RCC 7860 (cell line): ENCODE results near the gene DSCAM.

ENCODE experiments used
- DNase-seq: peaks from one replicate; pipeline ENCODE4 v3.0.0-alpha.2; 2015; ENCODE audit warnings: low spot score
- FAIRE-seq: peaks from 2 replicates; lab custom pipeline; 2012; peaks lifted over from hg19 to GRCh38; lab: Jason Lieb, UNC

DSCAM gene

GRCh38 chr21:40625991-40626390 is 221.0 kb downstream of the DSCAM start:
- DNase-seq: no peak
- no peak for FAIRE-seq

DNA sequence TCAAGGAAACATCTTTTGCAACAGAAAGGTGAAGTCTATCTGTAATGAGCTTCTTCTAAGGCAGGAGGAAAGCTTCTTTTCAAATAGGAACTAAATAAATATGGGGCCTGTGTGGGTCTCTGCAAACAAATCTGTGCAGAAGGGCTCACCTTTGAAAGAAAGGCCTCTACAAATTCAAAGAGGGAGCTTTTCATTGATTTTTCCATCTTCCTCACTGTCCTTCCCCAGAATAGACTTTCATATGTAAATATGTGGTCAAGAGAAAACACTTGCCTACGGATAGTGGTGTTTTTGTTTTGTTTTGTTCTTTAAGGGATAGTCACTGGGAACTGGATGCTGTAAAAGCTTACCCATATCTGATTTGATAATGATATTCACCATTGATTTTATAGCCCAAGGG is 223.4 kb downstream of the DSCAM start:
- FAIRE-seq: no peak
- DNase-seq: no peak

GRCh38 chr21:40622531-40622930 is 224.4 kb downstream of the DSCAM start:
- FAIRE-seq: no peak
- DNase-seq: no peak

GRCh38 chr21:40620386-40621145 is 226.4 kb downstream of the DSCAM start:
- DNase-seq (no peak), FAIRE-seq (no peak)

DNA sequence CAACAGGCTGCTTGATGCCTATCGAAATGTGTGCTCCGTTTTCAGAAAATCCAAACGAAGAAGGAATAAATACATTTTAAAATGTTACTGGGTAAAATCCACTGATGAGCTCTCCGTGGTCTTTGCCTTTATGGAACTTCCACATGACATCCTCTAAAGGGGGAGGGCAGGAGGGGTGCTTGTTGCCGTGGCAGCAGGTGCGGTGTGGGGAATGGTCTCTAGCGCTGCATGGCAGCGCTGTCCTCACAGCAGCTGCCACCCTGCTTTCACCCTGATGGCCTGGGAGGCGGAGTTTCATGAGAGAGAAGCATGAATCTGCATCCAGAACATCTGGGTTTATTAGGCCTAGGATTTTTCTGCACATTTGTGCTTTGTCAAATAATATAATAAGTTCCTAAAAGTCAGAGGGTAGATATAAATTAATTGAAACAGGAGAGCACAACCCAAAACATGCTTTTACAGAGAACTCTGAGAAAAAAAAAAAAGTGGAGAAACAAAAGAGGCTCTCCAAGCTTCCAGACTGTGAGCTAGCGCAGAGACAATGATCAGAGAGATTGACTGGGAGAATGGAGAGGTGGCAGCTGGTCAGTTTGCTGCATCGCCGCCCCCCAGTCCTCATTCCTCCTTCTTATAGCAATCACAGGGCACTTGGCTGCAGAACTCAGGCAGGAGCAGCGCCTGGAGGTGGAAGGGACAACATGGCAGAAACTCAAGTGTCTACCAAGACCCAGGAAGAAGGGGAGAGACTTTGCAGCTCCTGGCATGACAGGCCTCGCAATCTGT is 228.6 kb downstream of the DSCAM start:
- no peak for DNase-seq
- no peak for FAIRE-seq

DNA sequence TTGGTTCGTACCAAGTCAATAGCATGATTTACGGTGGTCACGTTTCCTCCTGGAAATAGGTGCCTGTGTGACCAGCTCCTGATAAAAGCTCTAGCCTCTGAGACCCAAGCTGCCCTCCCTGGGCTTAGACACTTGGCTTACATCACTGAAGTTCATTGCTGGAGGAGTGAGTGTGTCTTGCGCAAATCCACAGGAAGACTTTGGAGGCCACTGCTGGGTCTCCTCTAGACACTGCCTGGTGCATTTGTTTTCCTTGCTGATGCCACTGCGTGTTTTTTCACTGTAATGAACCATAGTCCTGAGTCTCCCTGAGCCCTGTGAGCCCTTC is 230.6 kb downstream of the DSCAM start:
- FAIRE-seq (no peak), DNase-seq (no peak)

- no peak for FAIRE-seq
- DNase-seq: no peak
Observed at GRCh38 chr21:40615505-40616376, 231.2 kb downstream of the DSCAM start.

- FAIRE-seq (no peak), DNase-seq (no peak)
Observed at GRCh38 chr21:40613546-40614030, 233.4 kb downstream of the DSCAM start.

DNA sequence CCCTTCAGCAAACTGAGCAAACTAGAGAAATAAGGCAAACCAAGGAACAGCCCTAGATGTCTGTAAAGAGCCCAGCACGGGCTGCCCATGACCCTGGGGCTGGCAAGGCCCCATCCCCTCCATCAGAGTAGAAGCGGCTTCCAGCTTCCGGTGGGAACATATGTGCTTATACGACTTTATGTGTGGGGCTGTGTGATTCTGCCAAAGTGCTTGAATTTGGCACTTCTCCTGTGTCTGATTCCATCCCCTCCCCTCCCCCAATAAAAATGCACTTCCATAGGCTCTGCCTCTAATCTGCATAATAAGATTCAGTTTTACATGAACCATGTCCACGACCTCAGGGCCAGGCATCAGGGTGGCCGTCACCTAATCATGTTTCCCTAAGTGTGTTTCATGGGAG is 236.6 kb downstream of the DSCAM start:
- no peak for DNase-seq
- no peak for FAIRE-seq

- DNase-seq (no peak), FAIRE-seq (no peak)
Observed at GRCh38 chr21:40606341-40606740, 240.6 kb downstream of the DSCAM start.

GRCh38 chr21:40605094-40605493 is 241.9 kb downstream of the DSCAM start:
- FAIRE-seq (no peak), DNase-seq (no peak)

- FAIRE-seq: no peak
Observed at GRCh38 chr21:40603774-40604173, 243.2 kb downstream of the DSCAM start.

DNA sequence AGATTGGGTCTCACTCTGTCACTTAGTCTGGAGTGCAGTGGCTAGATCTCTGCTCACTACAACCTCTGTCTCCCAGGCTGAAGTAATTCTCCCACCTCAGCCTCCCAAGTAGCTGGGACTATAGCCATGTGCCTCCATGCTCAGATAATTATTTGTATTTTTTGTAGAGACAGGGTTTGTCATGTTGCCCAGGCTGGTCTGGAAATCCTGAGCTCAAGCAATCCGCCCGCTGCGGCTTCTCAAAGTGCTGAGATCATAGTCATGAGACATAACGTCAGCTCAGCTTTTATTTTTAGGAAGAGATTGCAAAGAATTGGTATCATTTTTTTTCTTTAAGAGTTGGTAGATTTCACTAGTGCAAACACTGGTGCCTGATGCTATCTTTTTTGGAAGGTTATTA is 244.9 kb downstream of the DSCAM start:
- FAIRE-seq (no peak), DNase-seq (no peak)

More at GRCh38 chr21:40603774-40604173, 243.2 kb downstream of the DSCAM start:
- no peak for DNase-seq

DNA sequence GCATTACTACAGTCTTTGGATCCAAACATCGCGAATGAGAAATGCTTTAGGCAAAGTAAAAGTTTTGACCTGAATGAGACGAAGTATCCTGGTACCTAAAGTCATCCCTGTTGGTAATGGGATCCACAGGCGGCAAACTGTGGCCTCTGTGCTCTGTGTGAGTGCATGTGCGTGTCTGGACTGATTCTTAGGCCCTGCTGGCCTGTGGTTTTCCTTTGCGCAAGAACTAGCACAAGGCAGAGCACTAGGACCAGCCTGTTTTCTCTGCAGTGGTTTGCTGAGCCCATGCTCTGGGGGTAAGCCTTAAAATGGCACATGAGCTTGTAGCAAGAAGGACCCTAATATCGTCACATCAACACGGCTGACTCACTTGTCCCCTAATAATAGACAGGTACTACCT is 251.2 kb downstream of the DSCAM start:
- no peak for DNase-seq
- FAIRE-seq: no peak

GRCh38 chr21:40587736-40588346 is 259.1 kb downstream of the DSCAM start:
- DNase-seq (no peak), FAIRE-seq (no peak)

DNA sequence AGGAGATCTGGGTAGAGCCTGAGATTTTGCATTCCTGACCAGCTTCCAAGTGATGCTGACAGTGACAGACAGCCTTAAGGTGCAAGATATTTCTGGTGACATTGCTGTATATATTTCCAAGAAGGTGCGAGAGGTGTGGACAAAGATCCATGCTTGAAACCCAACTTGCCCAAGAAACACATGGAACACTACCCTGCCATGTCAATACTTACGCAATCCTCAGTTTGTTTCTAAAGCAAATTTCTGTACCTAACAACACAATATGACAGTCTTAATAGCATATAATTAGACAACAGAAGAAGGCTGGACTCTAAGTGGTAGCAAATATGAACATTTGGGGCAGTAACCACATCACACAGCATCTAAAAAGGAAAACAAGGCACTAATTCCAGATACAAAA is 260.4 kb downstream of the DSCAM start:
- FAIRE-seq: no peak

DNA sequence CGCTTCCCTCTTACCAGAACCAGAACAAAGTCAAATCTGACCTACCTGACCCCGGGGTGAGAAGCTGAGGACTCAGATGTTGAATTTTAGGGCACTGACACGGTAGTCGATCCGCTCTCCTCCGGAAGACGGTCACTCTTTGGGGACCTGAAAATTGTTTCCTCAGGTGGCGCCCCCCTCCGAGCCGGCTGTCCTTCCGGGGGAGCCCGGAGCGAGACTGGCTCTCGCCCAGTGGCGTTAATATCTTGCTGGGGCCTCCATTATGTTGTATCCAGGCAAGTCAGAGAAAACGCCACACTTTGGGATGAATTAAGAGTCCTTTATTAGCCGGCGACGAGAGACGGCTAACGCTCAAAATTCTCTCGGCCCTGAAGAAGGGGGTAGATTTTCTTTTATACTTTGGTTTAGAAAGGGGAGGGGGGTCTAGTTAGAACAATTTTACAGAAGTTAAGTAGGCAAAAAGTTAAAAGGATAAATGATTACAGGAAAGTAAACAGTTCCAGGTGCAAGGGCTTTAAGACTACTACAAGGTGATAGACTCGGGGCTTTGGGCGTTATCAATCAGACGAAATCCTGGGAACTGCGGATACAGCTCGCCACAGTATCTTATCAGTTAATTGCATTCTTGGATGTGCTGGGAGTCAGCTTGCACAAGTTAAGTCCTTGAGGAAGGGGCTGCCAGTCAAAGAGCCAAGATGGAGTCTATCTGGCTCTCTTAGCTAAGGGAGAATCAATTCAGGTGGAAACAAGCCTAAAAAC is 269.5 kb downstream of the DSCAM start:
- FAIRE-seq (no peak), DNase-seq (no peak)

More for the DNA sequence above, 260.4 kb downstream of the DSCAM start:
- DNase-seq: no peak

GRCh38 chr21:40575976-40576375 is 271.0 kb downstream of the DSCAM start:
- DNase-seq (no peak), FAIRE-seq (no peak)

GRCh38 chr21:40569357-40569756 is 277.6 kb downstream of the DSCAM start:
- FAIRE-seq (no peak), DNase-seq (no peak)

DNA sequence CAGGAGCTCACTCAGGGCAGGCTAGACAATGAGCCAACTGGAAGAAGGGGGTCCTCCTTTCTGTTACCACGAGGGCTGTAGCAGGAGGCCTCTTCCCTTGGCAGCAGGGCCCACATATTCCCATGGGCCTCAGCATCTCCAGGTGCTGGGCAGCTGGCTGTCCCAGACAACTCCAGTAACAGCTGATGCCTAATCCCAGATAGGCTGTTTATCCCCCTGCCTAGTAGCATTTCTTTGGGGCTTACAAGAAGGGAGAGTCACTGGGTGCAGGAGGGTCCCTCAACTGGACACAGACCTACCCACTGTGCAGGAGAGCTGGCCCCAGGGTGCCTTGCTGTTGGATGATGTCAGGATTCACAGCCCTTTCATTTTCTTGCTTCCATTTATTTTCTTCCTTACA is 278.2 kb downstream of the DSCAM start:
- FAIRE-seq: no peak
- DNase-seq: no peak
